Sciatic nerve (tissue), 2 donors: Measurements from ENCODE around the gene LYPD1. TPM values are rescaled to one million over a fixed set of nuclear protein-coding genes. Genes with fewer than 3 reads are reported as not detected.
A peak's percentile ranks its signal among the peaks of the same experiment; 100 is the strongest.
"Not testable (repeated sequence)": the region's sequence is repeated elsewhere in the genome, so short reads cannot be mapped to it uniquely, and the experiment has no call there.

Source experiments
- ATAC-seq: fragments of 200-7000 bp; cut with Tn5 transposase; one replicate; pipeline ENCODE4 v1.9.1; 2020; ENCODE audit warnings: mild to moderate bottlenecking, moderate library complexity
- DNase-seq: peaks from one replicate; pipeline ENCODE4 v3.0.0-alpha.2; 2020; ENCODE audit warnings: low spot score
- intact Hi-C: fragments of 100-400 bp; cut with DNase I; formaldehyde crosslinking; loops from one replicate; pipeline ENCODE4 v1.14.2; 2022
- total RNA-seq: library from RNA; stranded (reverse); fragmentation: NEBNext Ultra II Directional; extraction: Animal tissue kit (Norgen Biotek cat#: 25700); gene quantifications from one replicate; pipeline ENCODE4 v1.2.1, GENCODE V29; 2021
- donor health status: DM: no; HTN: no; CAD: no.
- donor health status: DM: no; HTN: no; CAD: no.

Gene LYPD1, protein sequence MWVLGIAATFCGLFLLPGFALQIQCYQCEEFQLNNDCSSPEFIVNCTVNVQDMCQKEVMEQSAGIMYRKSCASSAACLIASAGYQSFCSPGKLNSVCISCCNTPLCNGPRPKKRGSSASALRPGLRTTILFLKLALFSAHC
- 1.2 TPM for total RNA-seq

DNA sequence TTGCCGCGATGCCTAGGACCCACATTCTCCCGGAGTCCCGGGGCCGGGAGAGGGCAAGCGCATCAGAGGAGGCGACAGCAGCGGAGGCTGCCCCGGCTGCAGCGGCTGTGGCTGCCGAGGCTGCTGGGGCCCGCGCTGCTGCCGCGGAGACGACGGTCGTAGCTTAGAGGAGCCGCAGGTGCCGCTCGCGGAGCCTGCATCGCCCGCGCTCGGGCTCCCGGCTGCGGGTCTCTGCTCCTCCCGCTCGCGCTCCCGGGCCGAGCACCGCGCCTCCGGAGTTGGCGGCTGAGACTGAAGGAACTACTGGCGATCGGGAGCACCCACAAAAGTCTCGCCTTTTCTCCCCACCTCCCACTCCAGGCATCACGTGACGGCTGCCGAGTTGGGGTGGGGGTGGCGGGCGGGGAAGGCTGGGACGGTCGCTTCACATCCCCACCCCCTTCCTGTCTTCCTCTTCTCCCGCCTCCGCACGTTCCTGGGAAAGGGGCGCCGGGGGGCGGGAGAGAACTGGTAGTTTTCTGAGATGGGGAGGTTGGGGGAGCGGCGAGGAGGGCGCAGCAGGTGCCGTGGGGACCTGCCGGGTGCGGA is at the start of gene LYPD1:
TSS of gene LYPD1 (minus strand) at position 298 of the 588 bp plus-strand sequence. CDS start at position 25, 273 bp downstream.
- intact Hi-C loops, result loop anchor here (10.0 kb wide), 1 partner anchor 475 kb away; no protein-coding TSS in a partner anchor
- ATAC-seq, result peak; percentile 36
- DNase-seq, result no peak

DNA sequence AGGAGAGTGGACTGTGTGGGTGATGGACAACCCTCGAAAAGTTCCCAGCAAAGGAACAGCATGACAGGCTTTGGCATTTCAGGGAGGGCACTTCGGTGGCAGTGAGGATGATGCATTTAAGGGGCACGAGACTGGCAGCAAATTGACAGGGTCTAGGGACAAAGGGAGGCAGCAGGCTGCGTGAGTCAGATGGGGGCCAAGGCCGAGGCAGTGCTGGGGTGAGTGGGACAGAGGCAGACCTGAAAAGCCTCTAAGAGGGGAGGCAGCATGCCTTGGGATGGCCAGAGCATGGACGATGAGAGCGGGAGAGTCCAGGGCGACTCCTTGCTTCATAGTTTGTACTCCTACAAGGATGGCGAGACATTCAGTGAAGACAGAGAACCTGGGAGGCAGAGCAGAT is 49.5 kb upstream of the LYPD1 start:
- ATAC-seq, result no peak
- no peak for DNase-seq
- intact Hi-C loops, result no loop called here

DNA sequence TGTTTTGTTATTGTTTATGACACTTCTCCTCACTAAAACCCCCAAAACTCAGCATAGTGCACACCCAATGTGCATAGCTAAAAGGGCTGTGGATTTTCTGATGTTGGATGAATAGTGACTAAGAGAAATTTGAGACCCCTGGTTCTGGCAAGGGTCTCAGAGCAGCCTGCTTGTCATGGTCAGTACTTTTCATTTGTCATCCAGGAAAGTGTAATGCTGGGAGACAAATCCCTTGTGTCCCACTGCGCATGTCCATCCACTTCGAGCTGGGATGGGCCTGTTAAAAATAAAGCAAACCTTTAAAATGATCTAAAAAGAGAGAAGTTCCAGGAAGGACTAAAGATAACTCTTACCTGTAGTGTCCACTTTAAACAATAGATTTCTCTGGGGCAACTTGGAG is 46.9 kb upstream of the LYPD1 start:
- no peak for DNase-seq
- intact Hi-C loops, result no loop called here
- ATAC-seq, result no peak

DNA sequence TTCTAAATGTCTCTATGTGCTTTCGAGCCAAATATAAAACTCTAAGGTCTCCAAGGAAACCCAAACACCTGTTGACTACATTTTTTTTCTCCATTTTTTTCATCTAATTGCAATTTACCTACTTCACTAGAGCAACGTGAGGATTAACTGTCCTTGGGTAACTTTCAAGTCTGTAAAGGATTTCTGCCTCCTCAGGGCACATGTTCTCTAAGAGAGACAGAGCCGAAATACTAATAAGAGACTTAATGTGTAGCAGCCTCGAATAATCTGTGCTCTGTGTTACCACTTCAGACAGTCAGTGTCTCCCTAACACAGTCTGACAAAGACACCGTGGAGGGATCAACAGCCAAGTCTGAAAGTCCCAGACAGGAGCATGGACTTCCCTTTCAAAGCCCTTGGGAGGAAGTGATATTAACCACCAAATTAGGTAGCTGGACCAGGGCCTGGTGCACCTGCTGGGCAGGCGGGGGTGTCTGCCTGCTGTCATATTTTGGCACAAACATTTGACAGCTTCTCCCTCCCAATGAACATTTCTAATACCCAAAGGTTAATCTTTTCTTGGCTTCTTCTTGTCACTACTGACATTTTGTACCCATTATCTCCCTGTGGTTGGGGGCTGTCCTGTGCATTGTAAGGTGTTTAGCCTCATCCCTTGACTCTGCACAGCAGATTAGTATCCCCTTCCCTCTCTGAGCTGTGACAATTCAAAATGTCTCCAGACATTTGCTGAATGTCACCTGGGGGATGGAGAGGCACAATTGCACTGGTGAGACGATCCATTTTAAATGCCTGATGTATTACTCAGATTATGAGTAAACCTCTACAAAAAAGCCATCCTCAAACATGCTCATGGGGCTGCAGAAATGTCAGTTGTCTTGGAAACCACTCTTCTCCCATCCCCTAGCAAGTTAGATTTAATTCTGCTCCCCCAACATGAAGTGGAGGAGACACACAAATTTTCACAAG is 45.7 kb upstream of the LYPD1 start:
- intact Hi-C loops, result no loop called here
- DNase-seq, result no peak
- no peak for ATAC-seq

DNA sequence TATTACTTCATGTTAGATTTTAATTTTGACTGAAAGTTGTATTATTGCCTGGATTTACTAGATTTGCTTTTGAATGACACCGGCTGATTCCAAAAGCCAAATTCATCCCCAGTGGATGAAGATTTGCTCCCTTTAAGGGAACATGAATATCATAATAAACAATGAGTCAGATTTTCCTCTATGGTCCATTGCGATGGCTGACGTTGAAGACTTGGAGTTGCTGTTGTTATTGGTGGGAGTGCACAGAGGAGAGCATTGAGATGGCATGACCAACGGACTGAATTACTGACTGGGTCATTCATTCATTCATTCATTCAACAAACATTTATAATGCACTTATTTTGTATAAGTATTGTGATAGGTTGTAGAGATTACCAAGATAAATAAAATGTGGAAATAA is 33.4 kb upstream of the LYPD1 start:
- DNase-seq (no peak), ATAC-seq (no peak)
- intact Hi-C loops, result no loop called here

DNA sequence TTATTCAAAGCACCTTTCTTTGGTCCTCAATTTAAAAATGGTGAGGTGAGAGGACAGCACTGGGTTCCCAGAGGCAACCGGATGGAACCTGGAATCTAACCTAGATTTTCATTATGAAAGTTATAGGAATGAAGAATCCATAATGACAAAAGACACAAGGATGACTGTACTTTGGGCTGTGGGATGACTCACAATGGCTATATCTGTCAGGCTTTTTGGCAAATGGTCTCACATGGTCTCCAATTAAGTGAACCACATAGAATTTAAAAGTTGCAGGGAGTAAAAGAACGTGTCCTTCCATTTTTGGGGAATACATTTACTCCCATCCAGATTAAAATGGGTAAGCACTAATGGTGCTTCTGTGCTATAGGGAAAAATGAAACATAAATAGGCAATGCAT is 31.8 kb upstream of the LYPD1 start:
- intact Hi-C loops, result no loop called here
- ATAC-seq (no peak), DNase-seq (no peak)

DNA sequence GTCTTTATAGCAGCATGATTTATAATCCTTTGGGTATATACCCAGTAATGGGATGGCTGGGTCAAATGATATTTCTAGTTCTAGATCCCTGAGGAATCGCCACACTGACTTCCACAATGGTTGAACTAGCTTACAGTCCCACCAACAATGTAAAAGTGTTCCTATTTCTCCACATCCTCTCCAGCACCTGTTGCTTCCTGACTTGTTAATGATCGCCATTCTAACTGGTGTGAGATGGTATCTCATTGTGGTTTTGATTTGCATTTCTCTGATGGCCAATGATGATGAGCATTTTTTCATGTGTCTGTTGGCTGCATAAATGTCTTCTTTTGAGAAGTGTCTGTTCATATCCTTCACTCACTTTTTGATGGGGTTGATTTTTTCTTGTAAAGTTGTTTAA is 29.8 kb upstream of the LYPD1 start:
- DNase-seq, ATAC-seq, intact Hi-C loops: not testable (repeated sequence)

DNA sequence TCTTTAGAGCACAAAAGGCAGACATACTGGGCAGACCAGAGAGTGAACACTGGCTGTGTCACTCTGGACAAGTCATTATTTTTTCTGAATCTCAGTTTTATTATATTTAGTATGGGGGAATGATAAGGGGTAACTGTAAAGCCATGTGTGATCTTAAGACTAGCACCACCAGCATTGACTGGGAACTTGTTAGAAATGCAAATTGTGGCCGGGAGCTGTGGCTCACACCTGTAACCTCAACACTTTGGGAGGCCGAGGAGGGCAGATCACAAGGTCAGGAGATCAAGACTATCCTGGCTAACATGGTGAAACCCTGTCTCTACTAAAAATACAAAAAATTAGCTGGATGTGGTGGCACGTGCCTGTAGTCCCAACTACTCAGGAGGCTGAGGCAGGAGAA is 28.3 kb upstream of the LYPD1 start:
- intact Hi-C loops, ATAC-seq, DNase-seq: not testable (repeated sequence)

DNA sequence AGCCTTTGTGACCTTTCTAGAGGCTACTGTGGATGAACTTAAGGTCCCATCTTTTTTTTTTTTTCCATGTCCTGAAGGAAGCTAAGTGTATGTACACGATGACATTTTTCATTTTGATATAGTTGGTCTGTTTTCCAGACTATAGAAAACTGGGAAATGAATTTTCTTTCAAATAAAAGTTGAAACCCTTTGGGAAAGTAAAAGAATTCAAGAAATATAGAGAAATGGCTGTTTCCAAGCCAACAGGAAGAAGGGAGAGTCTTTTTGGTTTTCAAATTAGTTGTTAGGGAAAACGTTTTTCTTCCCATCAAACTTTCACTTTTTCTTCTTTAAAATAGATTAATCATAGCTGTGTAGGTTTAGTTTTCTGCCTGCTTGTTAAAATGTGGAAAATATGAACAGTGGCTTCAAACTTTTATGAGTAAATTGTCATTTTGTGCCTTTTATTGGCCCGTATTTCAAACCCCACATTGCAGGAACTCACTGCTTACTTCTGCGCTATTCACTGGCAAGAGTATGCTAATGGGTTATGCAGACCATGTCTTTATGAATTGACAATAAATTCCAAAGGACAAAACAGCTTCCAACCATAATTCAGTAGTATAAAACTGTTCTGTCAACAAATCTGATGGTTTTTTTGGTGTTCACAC is 27.7 kb upstream of the LYPD1 start:
- ATAC-seq (no peak), DNase-seq (no peak)
- intact Hi-C loops, result no loop called here

DNA sequence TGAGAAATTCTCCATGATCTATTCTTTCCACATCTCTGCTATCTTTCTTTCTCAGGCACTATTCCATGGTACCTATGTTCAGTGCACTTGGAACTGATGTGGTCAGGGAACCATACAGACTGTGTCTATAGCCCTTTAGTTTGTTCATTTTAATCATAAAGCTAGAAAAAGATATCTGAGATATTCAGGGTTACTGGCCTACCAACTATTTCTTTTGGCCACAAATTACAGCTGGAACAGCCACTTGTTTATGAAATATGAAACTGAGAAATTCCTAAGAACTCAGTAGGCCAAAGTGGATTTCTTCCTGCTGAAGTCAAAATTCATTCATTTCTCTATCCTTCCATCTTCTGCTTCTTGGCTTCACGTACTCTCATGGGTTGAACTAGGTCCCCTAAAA is 22.8 kb upstream of the LYPD1 start:
- intact Hi-C loops, result no loop called here
- DNase-seq (no peak), ATAC-seq (peak; percentile 30)

DNA sequence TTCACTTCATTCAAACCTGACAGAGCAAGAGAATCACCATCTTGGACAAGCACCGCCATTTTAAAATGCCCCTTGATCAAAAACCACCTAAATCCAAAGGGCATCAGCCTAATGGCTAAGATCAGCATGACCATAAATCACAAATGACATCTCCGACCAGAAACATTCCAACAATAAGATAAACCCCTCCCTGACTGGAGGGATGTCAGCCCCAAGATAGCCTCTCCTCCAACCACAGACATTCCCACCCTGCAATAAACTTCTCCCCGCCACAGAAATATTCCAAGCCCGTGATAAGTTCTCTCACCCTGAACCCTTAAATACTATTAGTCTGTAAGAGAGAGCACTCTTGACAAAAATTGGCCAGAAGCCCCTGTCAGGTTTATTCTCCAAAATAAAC is 21.6 kb upstream of the LYPD1 start:
- no peak for ATAC-seq
- intact Hi-C loops, result no loop called here
- DNase-seq, result no peak

DNA sequence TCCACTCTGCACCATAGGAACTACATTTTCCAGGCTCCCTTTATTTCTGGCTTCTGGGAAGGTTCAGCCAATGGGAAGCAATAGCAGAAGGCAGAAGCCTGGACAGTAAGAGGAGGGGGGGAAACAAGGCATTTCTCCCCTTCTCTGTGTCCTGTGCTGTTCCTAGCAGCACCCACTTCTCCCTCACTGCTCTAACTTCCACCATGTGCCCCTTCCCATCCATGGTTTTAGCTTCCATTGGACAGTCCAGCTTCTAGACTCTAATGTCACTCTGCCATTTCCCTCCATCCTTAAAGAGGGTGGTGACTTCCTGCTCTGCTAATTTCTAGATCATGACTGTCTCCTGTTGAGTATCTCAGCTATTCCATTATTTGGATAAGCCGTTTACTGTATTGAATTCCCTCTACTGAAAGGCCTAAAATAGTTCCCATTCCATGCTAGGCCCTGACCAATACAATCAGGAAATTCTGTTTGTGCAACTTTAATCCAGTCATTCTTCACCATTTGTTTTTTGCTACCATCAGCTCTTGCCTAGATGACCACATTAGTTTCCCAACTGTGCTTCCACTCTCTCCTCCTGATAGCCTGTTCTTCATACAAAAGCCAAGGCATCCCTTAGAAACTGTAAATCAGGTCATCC is 20.8 kb upstream of the LYPD1 start:
- intact Hi-C loops, result no loop called here
- ATAC-seq, result no peak

DNA sequence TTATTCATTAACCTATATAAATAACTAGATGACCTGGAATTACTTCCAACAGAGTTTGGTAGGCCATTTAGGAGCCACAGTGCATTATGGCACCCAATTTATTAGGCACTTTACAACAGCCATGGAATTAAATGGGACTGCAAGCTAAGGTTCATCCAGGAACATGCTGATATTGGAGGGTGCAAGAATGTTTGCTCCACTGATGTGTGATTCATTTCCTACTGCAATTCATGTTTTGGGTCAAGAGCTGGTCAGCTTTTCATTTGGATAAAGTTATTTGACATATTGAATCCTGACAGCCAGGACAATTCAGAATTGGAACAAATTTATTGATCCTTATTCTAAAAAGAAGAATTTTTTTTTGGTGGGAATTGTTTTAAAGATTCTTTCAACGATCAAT is 11.8 kb upstream of the LYPD1 start:
- intact Hi-C loops, result no loop called here
- DNase-seq, result no peak
- no peak for ATAC-seq

More for the DNA sequence above, 20.8 kb upstream of the LYPD1 start:
- DNase-seq, result no peak

DNA sequence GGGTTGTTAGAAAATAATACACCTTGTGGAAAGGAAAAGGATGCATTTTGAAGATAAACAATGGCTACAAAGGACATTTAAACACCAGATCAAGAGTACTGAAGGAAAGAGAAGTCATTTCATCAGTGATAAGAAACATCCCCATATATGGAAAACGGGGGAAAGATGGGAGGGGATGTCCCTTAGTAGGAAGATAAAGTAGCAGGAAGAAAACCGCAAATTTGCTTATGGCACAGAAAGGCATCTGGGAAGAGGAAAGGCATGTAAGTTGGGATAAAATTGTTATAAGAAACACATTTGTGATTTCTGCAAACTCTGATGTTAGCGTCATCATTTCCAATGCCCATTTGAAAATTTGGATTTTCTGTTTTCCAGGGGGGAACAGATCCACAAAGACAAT is 10.5 kb upstream of the LYPD1 start:
- ATAC-seq (no peak), DNase-seq (no peak)
- intact Hi-C loops, result no loop called here

DNA sequence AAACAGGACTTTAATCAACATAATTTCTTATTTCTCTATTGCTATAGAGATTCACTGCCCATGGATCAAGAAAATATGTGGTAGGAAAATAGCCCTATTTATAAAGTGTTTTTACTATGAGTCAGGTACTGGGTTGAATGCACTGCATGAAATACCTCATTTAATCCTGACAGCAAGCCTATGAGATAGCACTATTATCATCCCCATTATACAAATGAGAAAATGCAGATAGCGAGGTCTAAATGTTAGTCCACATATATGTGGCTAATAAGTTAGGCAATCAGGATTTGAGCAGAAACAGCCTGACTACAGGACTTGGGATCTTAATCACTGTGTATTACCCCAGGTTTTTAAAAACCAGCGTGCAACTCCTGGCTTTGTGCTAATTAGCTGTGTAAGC is 8.5 kb upstream of the LYPD1 start:
- no peak for ATAC-seq
- intact Hi-C loops, result no loop called here

DNA sequence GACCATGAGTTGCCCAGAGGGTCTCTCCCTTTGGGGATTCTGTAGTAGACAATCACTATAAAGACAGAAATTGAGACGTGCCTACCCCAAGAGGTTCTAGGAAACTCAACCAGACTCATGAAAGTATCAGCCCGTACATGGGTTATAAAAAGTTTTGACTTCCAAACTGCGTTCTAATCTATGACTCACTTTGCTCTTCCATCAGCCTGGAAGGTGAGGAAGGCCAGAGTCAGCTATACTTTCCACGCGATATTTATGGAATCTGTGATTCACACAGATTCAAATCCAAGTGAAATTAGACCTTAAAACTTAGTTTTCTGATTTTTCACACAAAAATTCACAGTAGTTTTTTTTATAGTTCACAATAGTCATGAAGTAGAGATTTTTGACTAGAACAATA is 7.7 kb upstream of the LYPD1 start:
- intact Hi-C loops, result no loop called here
- ATAC-seq (no peak), DNase-seq (no peak)

More for the DNA sequence above, 8.5 kb upstream of the LYPD1 start:
- no peak for DNase-seq

DNA sequence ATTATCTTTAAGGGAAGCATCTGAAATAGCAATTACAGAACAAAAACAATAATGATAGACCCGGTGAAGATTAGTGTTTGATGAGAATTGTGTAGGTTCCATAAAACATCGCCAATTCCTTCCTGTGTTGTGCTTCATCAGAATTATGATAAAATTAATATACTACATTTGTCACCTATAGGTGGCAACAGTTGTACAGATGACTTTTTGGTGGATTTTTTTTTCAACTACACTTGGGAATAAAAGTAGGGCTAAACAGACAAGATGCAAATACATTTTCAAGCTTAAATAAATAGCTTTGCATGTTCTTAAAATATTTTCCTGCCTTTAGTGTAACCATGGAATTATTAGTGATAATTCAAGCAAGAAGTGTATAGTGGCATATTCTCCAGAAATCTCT is 7.0 kb upstream of the LYPD1 start:
- no peak for DNase-seq
- intact Hi-C loops, result no loop called here
- ATAC-seq, result no peak

DNA sequence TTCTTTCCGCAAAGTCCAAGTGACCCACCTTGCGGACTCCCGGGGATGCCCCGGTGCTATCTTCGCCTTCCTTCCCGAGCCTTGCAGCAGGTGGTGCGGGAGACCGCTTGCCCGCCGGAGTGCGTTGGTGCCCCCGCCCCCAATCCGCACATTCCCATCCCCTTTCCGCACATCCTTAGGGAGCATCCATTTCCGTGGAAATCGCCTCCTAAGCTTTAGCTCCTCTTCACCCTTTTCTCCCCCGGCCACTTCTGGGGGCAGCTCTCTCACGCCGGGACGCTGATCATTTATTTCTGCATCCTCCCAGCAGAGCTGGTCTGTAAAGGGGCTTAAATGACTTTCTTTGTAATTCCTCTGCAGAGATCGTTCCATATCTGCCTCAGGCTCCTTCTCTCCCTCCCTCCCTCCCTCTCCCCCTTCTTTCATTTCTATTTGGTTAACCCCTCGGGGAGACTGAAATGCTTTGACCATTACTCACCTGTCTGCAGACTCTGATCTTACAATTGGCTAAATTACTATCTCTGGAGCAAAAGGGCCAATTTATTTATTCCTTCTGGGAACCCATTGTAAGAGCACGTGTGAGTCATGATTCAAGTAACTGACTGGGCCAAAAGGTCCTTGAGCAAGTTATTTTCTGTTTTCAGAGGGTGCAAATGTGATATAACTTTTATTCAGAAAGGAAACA is 1.3 kb upstream of the LYPD1 start:
- intact Hi-C loops, result no loop called here
- ATAC-seq (no peak), DNase-seq (no peak)
